Thoracic aorta (tissue), 2 donors: ENCODE data around the gene KPNA6. TPM values are rescaled to one million over a fixed set of nuclear protein-coding genes. Genes with fewer than 3 reads are reported as not detected.
"Not testable (repeated sequence)": the region's sequence is repeated elsewhere in the genome, so short reads cannot be mapped to it uniquely, and the experiment has no call there.

Experiments used
- ATAC-seq: fragments of 150-250 bp; one replicate; pipeline ENCODE4 v1.8.0; 2017; ENCODE audit warnings: low read depth; ENCODE audit not compliant: insufficient number of reproducible peaks, low FRiP score
- DNase-seq: peaks from one replicate; pipeline ENCODE4 v3.0.0-alpha.2; 2020; ENCODE audit warnings: low spot score
- H3K27ac ChIP-seq, 2 donors: fragments of 200-600 bp; sonication (generic); 1 replicate in 1 of 2; 2 replicates in 1 of 2; pipeline ENCODE4 v1.5.1; 2016; ENCODE audit warnings: mild to moderate bottlenecking in 2 of 2, moderate library complexity in 2 of 2
- H3K27me3 ChIP-seq: fragments of 200-600 bp; sonication (generic); replicated peaks from 2 replicates; pipeline ENCODE4 v1.6.0; 2016; ENCODE audit warnings: mild to moderate bottlenecking; ENCODE audit not compliant: insufficient read depth
- H3K36me3 ChIP-seq: fragments of 200-600 bp; sonication (generic); one replicate; pipeline ENCODE4 v1.5.1; 2016
- H3K4me1 ChIP-seq, 2 donors: fragments of 200-600 bp; sonication (generic); 1 replicate in 1 of 2; 2 replicates in 1 of 2; pipeline versions ENCODE4 v1.5.1 to v1.6.0; 2016; ENCODE audit warnings: low read depth in 2 of 2, mild to moderate bottlenecking in 1 of 2; ENCODE audit not compliant: control insufficient read depth in 1 of 2
- H3K4me3 ChIP-seq: fragments of 200-600 bp; sonication (generic); 2 replicates; pipeline ENCODE4 v1.5.1; 2016; ENCODE audit warnings: mild to moderate bottlenecking
- H3K9me3 ChIP-seq: fragments of 200-600 bp; sonication (generic); 2 replicates; pipeline ENCODE4 v1.5.1; 2016
- total RNA-seq, 2 donors: library from RNA; depleted of rRNA; stranded (reverse); fragments of >200 nt; gene quantifications; one replicate each; pipeline versions ENCODE4 v1.1.0 to v1.2.3, GENCODE V29; 2016
- TF ChIP-seq, protein P1 (sequence below): fragments of 200-600 bp; sonication (generic); IDR thresholded peaks from one replicate; pipeline ENCODE4 v1.5.1; 2019; ENCODE audit warnings: antibody characterized with exemption

KPNA6 gene
- total RNA-seq, 2 donors from 2014 or later = 30.6 to 53.3 TPM

GRCh38 chr1:32144033-32144432, 36.2 kb downstream of the KPNA6 start:
- no peaks in the 10 kb centered on the region for H3K36me3 ChIP-seq

GRCh38 chr1:32147799-32148198, 39.9 kb downstream of the KPNA6 start:
- not testable (repeated sequence) for DNase-seq, H3K4me1 ChIP-seq, H3K9me3 ChIP-seq, H3K27ac ChIP-seq, ATAC-seq, H3K36me3 ChIP-seq, H3K4me3 ChIP-seq, H3K27me3 ChIP-seq

More at GRCh38 chr1:32144033-32144432, 36.2 kb downstream of the KPNA6 start:
- Histone ChIP-seq H3K4me1 (peaks cover 0 to 13% of the 10 kb centered on the region in 2 donors), H3K27ac (no peak overlapping the region), H3K27me3 (no peaks in the 10 kb centered on the region), H3K9me3 (no peaks in the 10 kb centered on the region), H3K4me3 (no peak overlapping the region)
- no peak for ATAC-seq
- no peak for DNase-seq
- TF ChIP-seq, protein P1, sequence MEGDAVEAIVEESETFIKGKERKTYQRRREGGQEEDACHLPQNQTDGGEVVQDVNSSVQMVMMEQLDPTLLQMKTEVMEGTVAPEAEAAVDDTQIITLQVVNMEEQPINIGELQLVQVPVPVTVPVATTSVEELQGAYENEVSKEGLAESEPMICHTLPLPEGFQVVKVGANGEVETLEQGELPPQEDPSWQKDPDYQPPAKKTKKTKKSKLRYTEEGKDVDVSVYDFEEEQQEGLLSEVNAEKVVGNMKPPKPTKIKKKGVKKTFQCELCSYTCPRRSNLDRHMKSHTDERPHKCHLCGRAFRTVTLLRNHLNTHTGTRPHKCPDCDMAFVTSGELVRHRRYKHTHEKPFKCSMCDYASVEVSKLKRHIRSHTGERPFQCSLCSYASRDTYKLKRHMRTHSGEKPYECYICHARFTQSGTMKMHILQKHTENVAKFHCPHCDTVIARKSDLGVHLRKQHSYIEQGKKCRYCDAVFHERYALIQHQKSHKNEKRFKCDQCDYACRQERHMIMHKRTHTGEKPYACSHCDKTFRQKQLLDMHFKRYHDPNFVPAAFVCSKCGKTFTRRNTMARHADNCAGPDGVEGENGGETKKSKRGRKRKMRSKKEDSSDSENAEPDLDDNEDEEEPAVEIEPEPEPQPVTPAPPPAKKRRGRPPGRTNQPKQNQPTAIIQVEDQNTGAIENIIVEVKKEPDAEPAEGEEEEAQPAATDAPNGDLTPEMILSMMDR = no peak

GRCh38 chr1:32150847-32151246, 43.0 kb downstream of the KPNA6 start:
- DNase-seq (no peak), ATAC-seq (no peak)
- peaks cover 4% of the 10 kb centered on the region for H3K36me3 ChIP-seq
- no peak overlapping the region for H3K4me3 ChIP-seq
- H3K4me1 ChIP-seq = peaks cover 0 to 5% of the 10 kb centered on the region in 2 donors
- no peaks in the 10 kb centered on the region for H3K27me3 ChIP-seq
- TF ChIP-seq, protein P1 = no peak
- H3K9me3 ChIP-seq = no peaks in the 10 kb centered on the region
- no peak overlapping the region for H3K27ac ChIP-seq

GRCh38 chr1:32151319-32151787, 43.5 kb downstream of the KPNA6 start:
- H3K36me3 ChIP-seq = peaks cover 7% of the 10 kb centered on the region
- no peak for DNase-seq
- H3K9me3 ChIP-seq = no peaks in the 10 kb centered on the region
- no peak overlapping the region for H3K27ac ChIP-seq
- no peak overlapping the region for H3K4me3 ChIP-seq
- peaks cover 0 to 5% of the 10 kb centered on the region in 2 donors for H3K4me1 ChIP-seq
- no peak for ATAC-seq
- no peaks in the 10 kb centered on the region for H3K27me3 ChIP-seq
- TF ChIP-seq, protein P1 = no peak

DNA sequence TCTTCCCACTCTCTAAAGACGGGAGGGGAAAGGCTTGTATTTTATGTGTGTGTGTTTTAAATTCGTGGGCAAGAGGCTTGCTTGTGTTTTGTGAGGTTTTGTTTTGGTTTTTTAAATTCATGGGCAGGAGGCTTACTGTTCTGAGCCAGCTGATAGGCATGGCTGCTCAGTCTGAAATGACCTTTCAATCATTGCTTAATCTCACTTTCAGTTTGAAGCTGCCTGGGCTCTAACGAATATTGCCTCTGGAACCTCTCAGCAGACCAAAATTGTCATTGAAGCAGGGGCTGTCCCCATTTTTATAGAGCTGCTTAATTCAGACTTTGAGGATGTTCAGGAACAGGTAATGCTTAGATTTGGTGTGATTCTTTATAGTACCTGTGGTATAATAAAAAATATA, 51.3 kb downstream of the KPNA6 start:
- Histone ChIP-seq H3K9me3 (no peaks in the 10 kb centered on the region), H3K27me3 (no peaks in the 10 kb centered on the region), H3K27ac (no peak overlapping the region), H3K4me1 (no peaks in the 10 kb centered on the region), H3K36me3 (peaks cover 73% of the 10 kb centered on the region), H3K4me3 (no peak overlapping the region)
- TF ChIP-seq, protein P1 = no peak
- no peak for ATAC-seq
- DNase-seq = no peak

- ATAC-seq (no peak), DNase-seq (no peak)
- TF ChIP-seq, protein P1 = no peak
- H3K27ac ChIP-seq = no peak overlapping the region
- no peak overlapping the region for H3K4me3 ChIP-seq
- no peaks in the 10 kb centered on the region for H3K27me3 ChIP-seq
- peaks cover 65% of the 10 kb centered on the region for H3K36me3 ChIP-seq
- H3K4me1 ChIP-seq = no peaks in the 10 kb centered on the region
- H3K9me3 ChIP-seq = no peaks in the 10 kb centered on the region
Observed at GRCh38 chr1:32163405-32163804, 55.5 kb downstream of the KPNA6 start.

- not testable (repeated sequence) for ATAC-seq, DNase-seq, H3K4me1 ChIP-seq, H3K9me3 ChIP-seq, H3K27ac ChIP-seq, H3K4me3 ChIP-seq, H3K27me3 ChIP-seq
- peaks cover 61% of the 10 kb centered on the region for H3K36me3 ChIP-seq
Observed at GRCh38 chr1:32165633-32166032, 57.8 kb downstream of the KPNA6 start.
